GM23248 (cell line): ENCODE data around the gene APLP2. TPM values are rescaled to one million over a fixed set of nuclear protein-coding genes. Genes with fewer than 3 reads are reported as not detected.

Experiments used
- DNase-seq: peaks from one replicate; pipeline ENCODE4 v3.0.0-alpha.2; 2015
- H2AFZ ChIP-seq: fragments of 200-600 bp; sonication (generic); 2 replicates; pipeline ENCODE4 v1.6.1; 2016; ENCODE audit warnings: antibody characterized with exemption
- H3F3A ChIP-seq: fragments of 200-600 bp; sonication (generic); 2 replicates; pipeline ENCODE4 v1.6.1; 2016; ENCODE audit warnings: mild to moderate bottlenecking, antibody characterized with exemption, mixed run types; ENCODE audit not compliant: insufficient read depth
- H3K27ac ChIP-seq: fragments of 200-600 bp; sonication (generic); 2 replicates; pipeline ENCODE4 v1.5.1; 2016; ENCODE audit warnings: mild to moderate bottlenecking
- H3K27me3 ChIP-seq: fragments of 200-600 bp; sonication (generic); replicated peaks from 2 replicates; pipeline ENCODE4 v1.6.1; 2016; ENCODE audit warnings: mild to moderate bottlenecking; ENCODE audit not compliant: insufficient read depth
- H3K36me3 ChIP-seq: fragments of 200-600 bp; sonication (generic); 2 replicates; pipeline ENCODE4 v1.6.1; 2016; ENCODE audit warnings: low read depth, mild to moderate bottlenecking
- H3K4me1 ChIP-seq: fragments of 200-600 bp; sonication (generic); 2 replicates; pipeline ENCODE4 v1.6.1; 2016; ENCODE audit warnings: mild to moderate bottlenecking; ENCODE audit not compliant: insufficient read depth
- H3K4me2 ChIP-seq: fragments of 200-600 bp; sonication (generic); one replicate; pipeline ENCODE4 v1.6.1; 2016; ENCODE audit warnings: mild to moderate bottlenecking; ENCODE audit not compliant: unreplicated experiment
- H3K4me3 ChIP-seq: fragments of 200-600 bp; sonication (generic); 2 replicates; pipeline ENCODE4 v1.5.1; 2016; ENCODE audit warnings: mild to moderate bottlenecking
- H3K79me2 ChIP-seq: fragments of 200-600 bp; sonication (generic); 2 replicates; pipeline ENCODE4 v1.6.1; 2016; ENCODE audit warnings: mild to moderate bottlenecking; ENCODE audit not compliant: insufficient read depth
- H3K9ac ChIP-seq: fragments of 200-600 bp; sonication (generic); 2 replicates; pipeline ENCODE4 v1.6.1; 2016; ENCODE audit warnings: mild to moderate bottlenecking
- H3K9me2 ChIP-seq: fragments of 200-600 bp; sonication (generic); 2 replicates; pipeline ENCODE4 v1.6.1; 2016; ENCODE audit warnings: mixed run types, mild to moderate bottlenecking, moderate library complexity; ENCODE audit not compliant: insufficient read depth
- H3K9me3 ChIP-seq: fragments of 200-600 bp; sonication (generic); one replicate; pipeline ENCODE4 v1.6.1; 2017; ENCODE audit warnings: low read depth
- H4K20me1 ChIP-seq: fragments of 200-600 bp; sonication (generic); 2 replicates; pipeline ENCODE4 v1.6.0; 2016; ENCODE audit not compliant: insufficient read depth
- EZH2 ChIP-seq: fragments of 200-600 bp; sonication (generic); IDR thresholded peaks from 2 replicates; pipeline ENCODE4 v1.6.1; 2018; ENCODE audit warnings: antibody characterized with exemption, mild to moderate bottlenecking; ENCODE audit not compliant: insufficient read depth, poor library complexity, severe bottlenecking
- EZH2phosphoT487 ChIP-seq: fragments of 200-600 bp; sonication (generic); IDR thresholded peaks from 2 replicates; pipeline ENCODE4 v1.6.1; 2018; ENCODE audit warnings: antibody characterized with exemption, moderate library complexity, mild to moderate bottlenecking, low read depth; ENCODE audit not compliant: insufficient read depth
- WGBS, 2 experiments: methylation state at CpG; one replicate each; pipeline ENCODE4 v1.1.6; 2015 to 2017; ENCODE audit warnings: low lambda C conversion rate in 2 of 2, low coverage in 1 of 2; ENCODE audit errors: missing lambda C conversion rate in 2 of 2; 5-methylcytosine and 5-hydroxymethylcytosine counted together
- in situ Hi-C: fragments of 300-500 bp; cut with MboI; formaldehyde crosslinking; loops from 2 replicates; pipeline ENCODE4 v1.15.0; 2020
- polyA plus RNA-seq: library from polyadenylated mRNA; unstranded; fragments of >200 nt; fragmentation: Nextera tagmentation; extraction: Ambion mirVana; gene quantifications from 2 replicates; pipeline ENCODE4 v1.2.1, GENCODE V29; 2016
- total RNA-seq: library from RNA; depleted of rRNA; stranded (reverse); fragments of >200 nt; shearing (Covaris generic); gene quantifications from 2 replicates; pipeline ENCODE4 v1.2.3, GENCODE V29; 2014

Gene APLP2
- total and polyA plus RNA-seq, 2 experiments from 2014 or later, result 377 to 390 TPM

DNA sequence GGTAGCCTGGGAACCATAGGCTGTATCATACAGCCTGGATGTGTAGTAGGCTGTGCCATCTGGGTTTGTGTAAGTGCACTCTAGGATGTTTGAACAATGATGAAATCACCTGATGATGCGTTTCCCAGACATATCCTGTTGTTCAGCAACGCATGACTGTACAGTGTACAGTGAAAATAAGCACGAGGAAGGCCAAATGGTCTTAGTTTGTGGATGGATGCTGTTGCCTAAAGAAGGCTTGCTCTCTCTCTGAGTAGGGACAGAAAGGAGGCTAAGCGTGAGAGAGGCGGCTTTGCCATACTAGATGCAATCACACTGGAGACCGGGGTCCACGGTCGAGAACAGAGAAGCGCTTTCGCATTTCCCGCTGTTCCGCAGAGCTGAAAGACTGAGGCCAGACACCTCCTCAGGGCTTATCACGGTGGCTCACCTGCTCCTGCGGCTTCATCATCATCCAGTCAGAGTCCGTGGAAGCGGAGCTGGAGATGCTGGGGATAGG, 27.6 kb upstream of the APLP2 start:
- H4K20me1 ChIP-seq, result no peaks in the 10 kb centered on the region
- no peak overlapping the region for H3K4me2 ChIP-seq
- H3K4me3 ChIP-seq, result no peak overlapping the region
- H3K9me2 ChIP-seq, result no peaks in the 10 kb centered on the region
- peaks cover 19% of the 10 kb centered on the region for H3K4me1 ChIP-seq
- no peaks in the 10 kb centered on the region for H3K79me2 ChIP-seq
- DNase-seq, result peak; percentile 95
- H3K9ac ChIP-seq, result peak overlapping the region; percentile 39; the same call in 1 of the 2 replicates
- in situ Hi-C loops, result no loop called here
- H3F3A ChIP-seq, result peaks cover 19% of the 10 kb centered on the region
- no peaks in the 10 kb centered on the region for H3K27me3 ChIP-seq
- TF ChIP-seq EZH2phosphoT487, result no peak
- no peak for TF ChIP-seq EZH2
- H3K27ac ChIP-seq, result peak overlapping the region; percentile 62
- WGBS, 2 experiments, result 69% methylated on average over 16 of the region's 16 CpGs
- no peaks in the 10 kb centered on the region for H3K36me3 ChIP-seq
- no peaks in the 10 kb centered on the region for H3K9me3 ChIP-seq
- no peak overlapping the region for H2AFZ ChIP-seq

DNA sequence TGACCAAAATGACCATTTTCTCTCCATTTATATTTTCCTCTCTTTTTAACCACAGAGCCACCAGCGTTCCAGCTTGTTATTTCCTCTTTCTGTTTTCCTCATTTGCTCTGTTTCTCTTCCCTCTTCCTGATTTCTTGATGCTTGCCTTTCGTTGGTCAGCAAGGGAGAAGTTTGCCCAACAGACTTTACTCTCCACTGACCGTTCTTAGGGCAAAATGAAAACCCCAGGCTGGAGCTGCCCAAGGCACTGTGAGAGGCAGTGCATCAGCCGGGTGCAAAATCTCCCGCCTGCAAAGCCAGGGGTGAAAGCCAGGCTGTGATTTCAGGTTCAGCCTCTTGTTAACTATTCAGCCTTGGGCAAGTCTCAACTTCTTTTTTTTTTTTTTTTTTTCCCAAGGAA, 26.1 kb upstream of the APLP2 start:
- Histone ChIP-seq H4K20me1 (no peaks in the 10 kb centered on the region), H3K4me1 (peaks cover 5% of the 10 kb centered on the region; the same call in 1 of the 2 replicates), H3K79me2 (no peaks in the 10 kb centered on the region), H3K36me3 (no peaks in the 10 kb centered on the region), H3K4me3 (no peak overlapping the region), H3K27ac (no peak overlapping the region), H2AFZ (no peak overlapping the region), H3K4me2 (no peak overlapping the region), H3K27me3 (no peaks in the 10 kb centered on the region), H3K9me2 (no peaks in the 10 kb centered on the region), H3K9me3 (no peaks in the 10 kb centered on the region), H3F3A (peaks cover 9% of the 10 kb centered on the region; the same call in 1 of the 2 replicates), H3K9ac (no peak overlapping the region)
- WGBS, 2 experiments, result 86 to 93% methylated on average over 5 of the region's 5 CpGs
- no peak for DNase-seq
- TF ChIP-seq EZH2phosphoT487 (no peak), EZH2 (no peak)
- in situ Hi-C loops, result no loop called here

GRCh38 chr11:130047141-130047540, 22.6 kb upstream of the APLP2 start:
- DNase-seq, result no peak
- no peaks in the 10 kb centered on the region for H3K9me2 ChIP-seq
- TF ChIP-seq EZH2phosphoT487 (no peak), EZH2 (no peak)
- no peaks in the 10 kb centered on the region for H3K36me3 ChIP-seq
- H3K4me2 ChIP-seq, result no peak overlapping the region
- no peaks in the 10 kb centered on the region for H3K27me3 ChIP-seq
- peaks cover 9% of the 10 kb centered on the region for H3K4me1 ChIP-seq
- H3K4me3 ChIP-seq, result no peak overlapping the region
- H3F3A ChIP-seq, result peaks cover 32% of the 10 kb centered on the region
- H3K27ac ChIP-seq, result no peak overlapping the region
- in situ Hi-C loops, result no loop called here
- 56 to 80% methylated on average over 1 of the region's 1 CpG for WGBS, 2 experiments
- H2AFZ ChIP-seq, result no peak overlapping the region
- H3K79me2 ChIP-seq, result no peaks in the 10 kb centered on the region
- H4K20me1 ChIP-seq, result no peaks in the 10 kb centered on the region
- H3K9ac ChIP-seq, result no peak overlapping the region
- H3K9me3 ChIP-seq, result no peaks in the 10 kb centered on the region

DNA sequence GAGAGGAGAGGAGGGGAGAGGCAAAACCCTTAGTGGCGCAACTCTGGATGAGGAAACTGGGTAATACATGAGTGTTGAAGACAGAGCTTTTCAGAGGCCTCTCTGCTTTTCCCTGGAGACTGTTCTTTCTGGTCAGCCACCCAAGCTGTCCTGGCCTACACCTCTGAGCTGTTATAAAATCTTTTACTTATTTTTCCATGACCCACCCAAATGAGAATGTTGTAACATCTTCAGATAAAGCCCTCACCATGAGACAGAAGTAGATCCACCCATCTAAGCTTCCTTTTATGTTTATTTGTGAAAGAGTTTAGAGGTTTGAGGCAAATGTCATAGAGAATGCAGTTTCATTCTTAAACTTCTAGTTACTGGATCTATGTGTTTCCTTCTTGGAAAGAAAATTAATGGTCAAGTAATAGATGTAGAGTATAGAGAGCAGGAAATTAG, 20.3 kb upstream of the APLP2 start:
- Histone ChIP-seq H3K9me2 (no peaks in the 10 kb centered on the region), H3K27me3 (no peaks in the 10 kb centered on the region), H3K4me2 (no peak overlapping the region), H3K4me3 (no peak overlapping the region), H3K4me1 (peaks cover 18% of the 10 kb centered on the region), H3F3A (peaks cover 34% of the 10 kb centered on the region), H3K9me3 (no peaks in the 10 kb centered on the region), H3K79me2 (no peaks in the 10 kb centered on the region), H3K27ac (no peak overlapping the region), H4K20me1 (no peaks in the 10 kb centered on the region), H2AFZ (no peak overlapping the region), H3K36me3 (no peaks in the 10 kb centered on the region), H3K9ac (no peak overlapping the region)
- WGBS, 2 experiments, result 100% methylated on average over 1 of the region's 1 CpG; no CpG with 5 or more reads in 1 of the 2 experiments
- peak; percentile 32 for DNase-seq
- in situ Hi-C loops, result no loop called here
- TF ChIP-seq EZH2phosphoT487 (no peak), EZH2 (no peak)
